Inflammatory macrophage (primary cell): ENCODE measurements around the gene ACOT13.
A peak's percentile ranks its signal among the peaks of the same experiment; 100 is the strongest.
"Not testable (repeated sequence)": the region's sequence is repeated elsewhere in the genome, so short reads cannot be mapped to it uniquely, and the experiment has no call there.

Experiments
- DNase-seq, 2 donors: peaks; one replicate each; pipeline ENCODE4 v3.0.0-alpha.2; 2020 to 2022

ACOT13 gene

GRCh38 chr6:24731456-24732134, 64.7 kb downstream of the ACOT13 start:
- DNase-seq = not testable (repeated sequence)

- DNase-seq = no peak
These were observed 67.3 kb downstream of the ACOT13 start for GRCh38 chr6:24734166-24734565.

GRCh38 chr6:24734710-24735109, 67.8 kb downstream of the ACOT13 start:
- not testable (repeated sequence) for DNase-seq

- peak; percentile 25 to 37 for DNase-seq
These were observed 71.9 kb downstream of the ACOT13 start for GRCh38 chr6:24738741-24739140.

GRCh38 chr6:24740861-24741260, 74.0 kb downstream of the ACOT13 start:
- no peak for DNase-seq

- DNase-seq = no peak
These were observed 75.4 kb downstream of the ACOT13 start for GRCh38 chr6:24742216-24742738.

- DNase-seq = peak; percentile 90 to 94
These were observed 76.5 kb downstream of the ACOT13 start for GRCh38 chr6:24743265-24743943.

GRCh38 chr6:24743944-24744335, 77.1 kb downstream of the ACOT13 start:
- peak; percentile 35 to 84 for DNase-seq

GRCh38 chr6:24744911-24745310, 78.0 kb downstream of the ACOT13 start:
- DNase-seq = peak; percentile 92 to 96

GRCh38 chr6:24749297-24749696, 82.4 kb downstream of the ACOT13 start:
- peak; percentile 40 to 78 for DNase-seq

- DNase-seq = peak; percentile 32 to 33
These were observed 84.0 kb downstream of the ACOT13 start for GRCh38 chr6:24750878-24751277.

GRCh38 chr6:24752503-24752902, 85.6 kb downstream of the ACOT13 start:
- DNase-seq = no peak

- no peak for DNase-seq
These were observed 86.1 kb downstream of the ACOT13 start for GRCh38 chr6:24752917-24753492.

GRCh38 chr6:24753545-24753944, 86.7 kb downstream of the ACOT13 start:
- no peak for DNase-seq

- DNase-seq = not testable (repeated sequence)
These were observed 87.5 kb downstream of the ACOT13 start for GRCh38 chr6:24754378-24754777.
